HL-60/S4 treated with phorbol 12-myristate 13-acetate at 8.2 ng/mL for 4 days and 3 days (cell line): Measurements from ENCODE around the gene LRRC8A.

ENCODE experiments used
- in situ Hi-C: fragments of 300-500 bp; cut with MboI; formaldehyde crosslinking; loops from 2 replicates; pipeline ENCODE4 v1.15.0; 2022; ENCODE audit warnings: low sequenced_read_pairs

Gene LRRC8A

GRCh38 chr9:128899566-128900322 is 17.8 kb downstream of the LRRC8A start:
- in situ Hi-C loops: no loop called here

GRCh38 chr9:128901379-128901778 is 19.4 kb downstream of the LRRC8A start:
- in situ Hi-C loops: no loop called here

- in situ Hi-C loops: no loop called here
Measured at GRCh38 chr9:128901822-128902221, 19.9 kb downstream of the LRRC8A start.

GRCh38 chr9:128902351-128903078 is 20.6 kb downstream of the LRRC8A start:
- in situ Hi-C loops: no loop called here

GRCh38 chr9:128903079-128903461 is 21.1 kb downstream of the LRRC8A start:
- in situ Hi-C loops: no loop called here

- in situ Hi-C loops: no loop called here
Measured at GRCh38 chr9:128903871-128904620, 22.1 kb downstream of the LRRC8A start.

GRCh38 chr9:128905964-128906363 is 24.0 kb downstream of the LRRC8A start:
- in situ Hi-C loops: no loop called here

- in situ Hi-C loops: no loop called here
Measured at GRCh38 chr9:128906741-128907140, 24.8 kb downstream of the LRRC8A start.

- in situ Hi-C loops: no loop called here
Measured at GRCh38 chr9:128908372-128908771, 26.4 kb downstream of the LRRC8A start.

- in situ Hi-C loops: no loop called here
Measured at GRCh38 chr9:128909859-128910258, 27.9 kb downstream of the LRRC8A start.

- in situ Hi-C loops: no loop called here
Measured at GRCh38 chr9:128910906-128911305, 29.0 kb downstream of the LRRC8A start.

- in situ Hi-C loops: no loop called here
Measured at GRCh38 chr9:128911529-128912035, 29.6 kb downstream of the LRRC8A start.

- in situ Hi-C loops: no loop called here
Measured at GRCh38 chr9:128912270-128912853, 30.4 kb downstream of the LRRC8A start.

- in situ Hi-C loops: no loop called here
Measured at GRCh38 chr9:128913048-128913900, 31.3 kb downstream of the LRRC8A start.

- in situ Hi-C loops: no loop called here
Measured at GRCh38 chr9:128913995-128914772, 32.3 kb downstream of the LRRC8A start.

GRCh38 chr9:128916204-128916603 is 34.3 kb downstream of the LRRC8A start:
- in situ Hi-C loops: no loop called here

- in situ Hi-C loops: no loop called here
Measured at GRCh38 chr9:128916745-128917144, 34.8 kb downstream of the LRRC8A start.

GRCh38 chr9:128917151-128917849 is 35.4 kb downstream of the LRRC8A start:
- in situ Hi-C loops: no loop called here

- in situ Hi-C loops: no loop called here
Measured at GRCh38 chr9:128918921-128919320, 37.0 kb downstream of the LRRC8A start.
